ENCODE data around the gene IGF2R.
A peak's percentile ranks its signal among the peaks of the same experiment; 100 is the strongest.

The IGF2R gene

DNA sequence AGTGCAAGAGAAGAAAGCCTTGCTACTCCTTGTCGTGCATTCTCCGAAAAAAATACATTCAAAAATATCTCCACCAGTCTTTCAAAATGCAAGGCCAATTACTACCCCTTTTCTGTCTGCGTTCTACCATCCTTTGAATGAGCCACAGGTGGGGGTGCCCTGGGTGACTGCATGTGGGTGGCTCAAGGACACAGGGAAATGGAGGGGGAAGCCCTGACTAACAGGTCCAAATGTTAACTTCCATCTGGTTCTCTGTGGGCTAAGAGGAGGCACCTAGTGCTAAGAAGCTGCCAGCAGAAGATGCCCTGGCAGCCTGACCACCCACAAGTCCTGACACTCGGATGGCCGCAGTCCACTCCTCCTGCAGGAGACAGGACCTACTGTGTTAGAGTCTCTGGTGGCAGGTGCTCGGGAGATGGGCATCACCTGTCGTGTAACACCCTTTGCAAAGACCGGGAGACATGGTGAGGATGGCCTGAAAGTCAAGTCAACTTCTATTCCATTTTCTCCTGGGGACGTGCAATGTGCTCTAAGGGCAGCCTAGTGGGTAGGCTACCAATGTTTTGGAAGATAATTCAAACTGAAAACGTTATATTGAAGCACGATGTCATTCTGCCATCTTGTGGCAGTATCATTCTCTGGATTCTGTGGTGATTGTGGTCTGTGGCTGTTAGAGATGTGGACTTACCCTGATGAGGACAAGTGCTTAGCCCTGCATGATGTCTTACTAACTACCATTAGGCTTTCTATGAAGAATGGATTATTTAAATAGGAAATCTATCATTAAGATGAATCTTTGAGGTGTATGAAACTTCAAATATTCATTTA lies 27.4 kb upstream of the IGF2R start:
- no peak overlapping the region; the same call in 1 of the 2 replicates for H2AFZ ChIP-seq (ENCODE audit: low read depth, low read length)
- H3K79me2 ChIP-seq (ENCODE audit: insufficient read depth, low read length), result no peaks in the 10 kb centered on the region
- no peaks in the 10 kb centered on the region for H3K36me3 ChIP-seq (ENCODE audit: insufficient read depth, low read length)
- H3K27ac ChIP-seq (ENCODE audit: low read length), result no peak overlapping the region
- H3K27me3 ChIP-seq (ENCODE audit: insufficient read depth, low read length, poor library complexity), result no peaks in the 10 kb centered on the region
- peaks cover 11% of the 10 kb centered on the region for H3K9me3 ChIP-seq (ENCODE audit: insufficient read depth, low read length, severe bottlenecking)
- H3K9ac ChIP-seq (ENCODE audit: low read depth, low read length), result no peak overlapping the region
- no peaks in the 10 kb centered on the region for H4K20me1 ChIP-seq (ENCODE audit: insufficient read depth, low read length)
- DNase-seq (peak; percentile 38), ATAC-seq (ENCODE audit: insufficient read depth, low read depth) (peak; percentile 92)
- H3K4me2 ChIP-seq (ENCODE audit: insufficient read depth, low read length), result no peak overlapping the region
- no peaks in the 10 kb centered on the region for H3K4me1 ChIP-seq (ENCODE audit: insufficient read depth, low read length)
- TF ChIP-seq, protein P1, sequence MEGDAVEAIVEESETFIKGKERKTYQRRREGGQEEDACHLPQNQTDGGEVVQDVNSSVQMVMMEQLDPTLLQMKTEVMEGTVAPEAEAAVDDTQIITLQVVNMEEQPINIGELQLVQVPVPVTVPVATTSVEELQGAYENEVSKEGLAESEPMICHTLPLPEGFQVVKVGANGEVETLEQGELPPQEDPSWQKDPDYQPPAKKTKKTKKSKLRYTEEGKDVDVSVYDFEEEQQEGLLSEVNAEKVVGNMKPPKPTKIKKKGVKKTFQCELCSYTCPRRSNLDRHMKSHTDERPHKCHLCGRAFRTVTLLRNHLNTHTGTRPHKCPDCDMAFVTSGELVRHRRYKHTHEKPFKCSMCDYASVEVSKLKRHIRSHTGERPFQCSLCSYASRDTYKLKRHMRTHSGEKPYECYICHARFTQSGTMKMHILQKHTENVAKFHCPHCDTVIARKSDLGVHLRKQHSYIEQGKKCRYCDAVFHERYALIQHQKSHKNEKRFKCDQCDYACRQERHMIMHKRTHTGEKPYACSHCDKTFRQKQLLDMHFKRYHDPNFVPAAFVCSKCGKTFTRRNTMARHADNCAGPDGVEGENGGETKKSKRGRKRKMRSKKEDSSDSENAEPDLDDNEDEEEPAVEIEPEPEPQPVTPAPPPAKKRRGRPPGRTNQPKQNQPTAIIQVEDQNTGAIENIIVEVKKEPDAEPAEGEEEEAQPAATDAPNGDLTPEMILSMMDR (IDR thresholded peaks at IDR 0.05; ENCODE audit: borderline replicate concordance, extremely low read depth, low read length, poor library complexity, severe bottlenecking), result peak; percentile 73
- no peak for TF ChIP-seq EZH2 (IDR thresholded peaks at IDR 0.05; ENCODE audit: borderline replicate concordance, low read depth, low read length, severe bottlenecking)
- no peak overlapping the region for H3K4me3 ChIP-seq (ENCODE audit: low read depth in 1 of 2, low read length in 2 of 2)

- no peaks in the 10 kb centered on the region for H4K20me1 ChIP-seq (ENCODE audit: insufficient read depth, low read length)
- TF ChIP-seq, protein P1 (IDR thresholded peaks at IDR 0.05; ENCODE audit: borderline replicate concordance, extremely low read depth, low read length, poor library complexity, severe bottlenecking), result no peak
- no peak for TF ChIP-seq EZH2 (IDR thresholded peaks at IDR 0.05; ENCODE audit: borderline replicate concordance, low read depth, low read length, severe bottlenecking)
- ATAC-seq (ENCODE audit: insufficient read depth, low read depth) (no peak), DNase-seq (no peak)
- H3K4me3 ChIP-seq (ENCODE audit: low read depth in 1 of 2, low read length in 2 of 2), result no peak overlapping the region
- no peaks in the 10 kb centered on the region for H3K27me3 ChIP-seq (ENCODE audit: insufficient read depth, low read length, poor library complexity)
- H3K79me2 ChIP-seq (ENCODE audit: insufficient read depth, low read length), result no peaks in the 10 kb centered on the region
- peaks cover 11% of the 10 kb centered on the region for H3K9me3 ChIP-seq (ENCODE audit: insufficient read depth, low read length, severe bottlenecking)
- no peaks in the 10 kb centered on the region for H3K4me1 ChIP-seq (ENCODE audit: insufficient read depth, low read length)
- no peak overlapping the region for H3K4me2 ChIP-seq (ENCODE audit: insufficient read depth, low read length)
- H3K9ac ChIP-seq (ENCODE audit: low read depth, low read length), result no peak overlapping the region
- H2AFZ ChIP-seq (ENCODE audit: low read depth, low read length), result no peak overlapping the region
- no peak overlapping the region for H3K27ac ChIP-seq (ENCODE audit: low read length)
- no peaks in the 10 kb centered on the region for H3K36me3 ChIP-seq (ENCODE audit: insufficient read depth, low read length)
Observed at GRCh38 chr6:159943101-159943632, 25.7 kb upstream of the IGF2R start.

GRCh38 chr6:159943968-159944598 lies 24.8 kb upstream of the IGF2R start:
- no peak for ATAC-seq (ENCODE audit: insufficient read depth, low read depth)
- Histone ChIP-seq H3K36me3 (ENCODE audit: insufficient read depth, low read length) (no peaks in the 10 kb centered on the region), H3K27me3 (ENCODE audit: insufficient read depth, low read length, poor library complexity) (no peaks in the 10 kb centered on the region), H3K27ac (ENCODE audit: low read length) (no peak overlapping the region), H3K4me1 (ENCODE audit: insufficient read depth, low read length) (no peaks in the 10 kb centered on the region), H3K9me3 (ENCODE audit: insufficient read depth, low read length, severe bottlenecking) (peaks cover 11% of the 10 kb centered on the region), H2AFZ (ENCODE audit: low read depth, low read length) (no peak overlapping the region), H3K4me3 (ENCODE audit: low read depth in 1 of 2, low read length in 2 of 2) (no peak overlapping the region), H3K79me2 (ENCODE audit: insufficient read depth, low read length) (no peaks in the 10 kb centered on the region), H3K4me2 (ENCODE audit: insufficient read depth, low read length) (no peak overlapping the region), H3K9ac (ENCODE audit: low read depth, low read length) (no peak overlapping the region), H4K20me1 (ENCODE audit: insufficient read depth, low read length) (no peaks in the 10 kb centered on the region)
- TF ChIP-seq, protein P1 (IDR thresholded peaks at IDR 0.05; ENCODE audit: borderline replicate concordance, extremely low read depth, low read length, poor library complexity, severe bottlenecking), result no peak
- TF ChIP-seq EZH2 (IDR thresholded peaks at IDR 0.05; ENCODE audit: borderline replicate concordance, low read depth, low read length, severe bottlenecking), result no peak
- no peak for DNase-seq
